OCI-LY7 (cell line): ENCODE measurements around the gene RBKS. TPM values are rescaled to one million over a fixed set of nuclear protein-coding genes. Genes with fewer than 3 reads are reported as not detected.

Experiments
- BruUV-seq: library from RNA; stranded (reverse); fragments of 400-500 nt; replicated peaks from 2 replicates; lab custom pipeline; 2021; lab: Mats Ljungman, UMichigan
- CTCF ChIA-PET: fragments of 300-600 bp; sonication (Branson Sonifier 250); formaldehyde crosslinking; loops from one replicate; lab custom pipeline; 2022; ENCODE audit warnings: antibody characterized with exemption; ENCODE audit not compliant: unreplicated experiment; lab: Charles Lee
- POLR2A ChIA-PET: fragments of 300-600 bp; sonication (Branson Sonifier 250); formaldehyde crosslinking; loops from one replicate; lab custom pipeline; 2022; ENCODE audit warnings: antibody characterized with exemption; lab: Charles Lee
- DNase-seq: peaks from one replicate; pipeline ENCODE4 v3.0.0-alpha.2; 2015; ENCODE audit warnings: low spot score
- H2AFZ ChIP-seq: fragments of 200-600 bp; sonication (generic), shearing (Covaris generic); 2 replicates; pipeline ENCODE4 v1.6.1; 2014; ENCODE audit warnings: mild to moderate bottlenecking, antibody characterized with exemption, low read length, moderate library complexity
- H3K27ac ChIP-seq: fragments of 200-600 bp; sonication (generic); 2 replicates; pipeline ENCODE4 v1.5.1; 2014; ENCODE audit warnings: mixed run types, low read depth, mild to moderate bottlenecking, moderate library complexity, low read length, inconsistent platforms; ENCODE audit not compliant: poor library complexity, severe bottlenecking
- H3K36me3 ChIP-seq: fragments of 200-600 bp; sonication (generic); 2 replicates; pipeline ENCODE4 v1.6.1; 2014; ENCODE audit warnings: mild to moderate bottlenecking, antibody characterized with exemption, low read length, moderate library complexity, mixed read lengths; ENCODE audit not compliant: insufficient read depth
- H3K4me1 ChIP-seq: fragments of 200-600 bp; sonication (generic); 2 replicates; pipeline ENCODE4 v1.5.1; 2014; ENCODE audit warnings: mild to moderate bottlenecking, low read length; ENCODE audit not compliant: insufficient read depth, poor library complexity, severe bottlenecking
- H3K4me2 ChIP-seq: fragments of 200-600 bp; sonication (generic); 2 replicates; pipeline ENCODE4 v1.6.1; 2014; ENCODE audit warnings: mild to moderate bottlenecking, low read length
- H3K4me3 ChIP-seq: fragments of 200-600 bp; sonication (generic); 2 replicates; pipeline ENCODE4 v1.5.1; 2014; ENCODE audit warnings: mild to moderate bottlenecking, low read depth, low read length; ENCODE audit not compliant: poor library complexity, severe bottlenecking
- H3K79me2 ChIP-seq: fragments of 200-600 bp; sonication (generic); 2 replicates; pipeline ENCODE4 v1.6.1; 2016; ENCODE audit warnings: low read depth, mild to moderate bottlenecking, low read length, moderate library complexity, mixed read lengths; ENCODE audit not compliant: insufficient read depth
- H3K9me2 ChIP-seq: fragments of 200-600 bp; sonication (generic); 2 replicates; pipeline ENCODE4 v1.6.1; 2016; ENCODE audit warnings: mild to moderate bottlenecking, low read length, mixed read lengths; ENCODE audit not compliant: insufficient read depth
- H3K9me3 ChIP-seq: fragments of 200-600 bp; sonication (generic); 2 replicates; pipeline ENCODE4 v1.6.1; 2014; ENCODE audit warnings: mild to moderate bottlenecking, mixed run types, low read length, mixed read lengths
- H4K20me1 ChIP-seq: fragments of 200-600 bp; sonication (generic); 2 replicates; pipeline ENCODE4 v1.6.1; 2014; ENCODE audit warnings: mild to moderate bottlenecking, antibody characterized with exemption, low read length, moderate library complexity, mixed read lengths; ENCODE audit not compliant: insufficient read depth
- CTCF ChIP-seq: fragments of 200-600 bp; sonication (generic); conservative IDR thresholded peaks from 2 replicates; pipeline ENCODE4 v1.5.1; 2014; ENCODE audit warnings: mild to moderate bottlenecking, antibody characterized with exemption, low read length, moderate library complexity, mixed read lengths
- EZH2phosphoT487 ChIP-seq: fragments of 200-600 bp; sonication (generic); IDR thresholded peaks from 2 replicates; pipeline ENCODE4 v1.6.1; 2018; ENCODE audit warnings: low read depth, borderline replicate concordance, mild to moderate bottlenecking, mixed run types, antibody characterized with exemption, low read length, moderate library complexity, mixed read lengths
- intact Hi-C: fragments of 100-400 bp; cut with micrococcal nuclease; formaldehyde crosslinking; loops from one replicate; pipeline ENCODE4 v1.10.0; 2022; ENCODE audit not compliant: unreplicated experiment
- total RNA-seq, 2 experiments: library from RNA; depleted of rRNA in 1 of 2; stranded (reverse); fragments of >200 nt in 1 of 2; shearing (Covaris generic) in 1 of 2; gene quantifications; 2 replicates each; pipeline ENCODE4 v1.2.3, GENCODE V29; 2014 to 2022

The RBKS gene
- total RNA-seq, 2 experiments from 2014 or later: 1.1 TPM

GRCh38 chr2:27798486-27798885 is 91.7 kb downstream of the RBKS start:
- Histone ChIP-seq H3K79me2 (no peaks in the 10 kb centered on the region), H3K36me3 (no peaks in the 10 kb centered on the region), H4K20me1 (no peaks in the 10 kb centered on the region), H2AFZ (no peak overlapping the region), H3K27ac (no peak overlapping the region), H3K9me3 (no peaks in the 10 kb centered on the region), H3K4me3 (no peak overlapping the region), H3K9me2 (no peaks in the 10 kb centered on the region), H3K4me2 (no peak overlapping the region), H3K4me1 (no peaks in the 10 kb centered on the region)
- ChIA-PET POLR2A (no interaction called here), CTCF (no interaction called here)
- no peak for TF ChIP-seq CTCF
- TF ChIP-seq EZH2phosphoT487: no peak
- no TSS peak for BruUV-seq
- no peak for DNase-seq
- intact Hi-C loops: no loop called here

GRCh38 chr2:27797841-27798240 is 92.3 kb downstream of the RBKS start:
- BruUV-seq: no TSS peak
- no peaks in the 10 kb centered on the region for H3K79me2 ChIP-seq
- no peaks in the 10 kb centered on the region for H3K4me1 ChIP-seq
- TF ChIP-seq EZH2phosphoT487 (no peak), CTCF (no peak)
- H4K20me1 ChIP-seq: no peaks in the 10 kb centered on the region
- POLR2A ChIA-PET: no interaction called here
- H3K9me3 ChIP-seq: no peaks in the 10 kb centered on the region
- DNase-seq: no peak
- H3K4me3 ChIP-seq: no peak overlapping the region
- H3K36me3 ChIP-seq: no peaks in the 10 kb centered on the region
- CTCF ChIA-PET: no interaction called here
- no peak overlapping the region for H3K27ac ChIP-seq
- no peak overlapping the region for H3K4me2 ChIP-seq
- intact Hi-C loops: no loop called here
- no peaks in the 10 kb centered on the region for H3K9me2 ChIP-seq
- no peak overlapping the region for H2AFZ ChIP-seq

- Histone ChIP-seq H2AFZ (no peak overlapping the region), H4K20me1 (no peaks in the 10 kb centered on the region), H3K4me1 (no peaks in the 10 kb centered on the region), H3K79me2 (no peaks in the 10 kb centered on the region), H3K27ac (no peak overlapping the region), H3K9me3 (no peaks in the 10 kb centered on the region), H3K36me3 (no peaks in the 10 kb centered on the region), H3K4me3 (no peak overlapping the region), H3K4me2 (no peak overlapping the region), H3K9me2 (no peaks in the 10 kb centered on the region)
- no peak for DNase-seq
- BruUV-seq: no TSS peak
- TF ChIP-seq EZH2phosphoT487: no peak
- TF ChIP-seq CTCF: no peak
- CTCF ChIA-PET: no interaction called here
- POLR2A ChIA-PET: interaction anchor here (0.6 to 1.0 kb wide), 2 partner anchors 24 to 784 kb away, joined by 5 read pairs; no protein-coding TSS in a partner anchor
- intact Hi-C loops: no loop called here
Observed at GRCh38 chr2:27796791-27797765, 93.1 kb downstream of the RBKS start.
